ENCODE measurements around the gene NYNRIN. TPM values are rescaled to one million over a fixed set of nuclear protein-coding genes. Genes with fewer than 3 reads are reported as not detected.

The NYNRIN gene
- total RNA-seq, 1 donor from 2014 or later, result 6.1 TPM

DNA sequence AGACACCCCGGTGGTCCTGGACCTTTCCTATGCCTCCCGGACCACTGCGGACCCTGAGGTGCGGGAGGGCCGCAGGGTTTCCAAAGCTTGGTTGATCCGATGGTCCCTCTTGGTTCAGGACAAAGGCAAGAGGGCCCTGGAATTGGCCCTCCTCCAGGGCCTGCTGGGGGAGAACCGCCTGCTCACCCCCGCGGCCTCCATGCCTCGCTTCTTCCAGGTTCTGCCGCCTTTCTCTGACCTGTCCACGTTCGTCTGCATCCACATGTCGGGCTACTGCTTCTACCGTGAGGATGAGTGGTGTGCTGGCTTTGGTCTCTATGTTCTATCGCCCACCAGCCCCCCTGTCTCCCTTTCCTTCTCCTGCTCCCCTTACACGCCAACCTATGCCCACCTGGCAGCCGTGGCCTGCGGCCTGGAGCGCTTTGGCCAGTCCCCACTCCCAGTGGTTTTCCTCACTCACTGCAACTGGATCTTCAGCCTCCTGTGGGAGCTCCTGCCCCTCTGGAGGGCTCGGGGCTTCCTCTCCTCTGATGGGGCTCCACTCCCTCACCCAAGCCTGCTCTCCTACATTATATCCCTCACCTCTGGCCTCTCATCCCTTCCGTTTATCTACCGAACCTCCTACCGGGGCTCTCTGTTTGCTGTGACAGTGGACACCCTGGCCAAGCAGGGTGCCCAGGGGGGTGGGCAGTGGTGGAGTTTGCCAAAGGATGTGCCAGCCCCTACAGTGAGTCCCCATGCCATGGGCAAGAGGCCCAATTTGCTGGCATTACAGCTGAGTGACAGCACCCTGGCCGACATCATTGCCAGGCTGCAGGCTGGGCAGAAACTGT is 16.8 kb downstream of the NYNRIN start:
- no peak for ATAC-seq

DNA sequence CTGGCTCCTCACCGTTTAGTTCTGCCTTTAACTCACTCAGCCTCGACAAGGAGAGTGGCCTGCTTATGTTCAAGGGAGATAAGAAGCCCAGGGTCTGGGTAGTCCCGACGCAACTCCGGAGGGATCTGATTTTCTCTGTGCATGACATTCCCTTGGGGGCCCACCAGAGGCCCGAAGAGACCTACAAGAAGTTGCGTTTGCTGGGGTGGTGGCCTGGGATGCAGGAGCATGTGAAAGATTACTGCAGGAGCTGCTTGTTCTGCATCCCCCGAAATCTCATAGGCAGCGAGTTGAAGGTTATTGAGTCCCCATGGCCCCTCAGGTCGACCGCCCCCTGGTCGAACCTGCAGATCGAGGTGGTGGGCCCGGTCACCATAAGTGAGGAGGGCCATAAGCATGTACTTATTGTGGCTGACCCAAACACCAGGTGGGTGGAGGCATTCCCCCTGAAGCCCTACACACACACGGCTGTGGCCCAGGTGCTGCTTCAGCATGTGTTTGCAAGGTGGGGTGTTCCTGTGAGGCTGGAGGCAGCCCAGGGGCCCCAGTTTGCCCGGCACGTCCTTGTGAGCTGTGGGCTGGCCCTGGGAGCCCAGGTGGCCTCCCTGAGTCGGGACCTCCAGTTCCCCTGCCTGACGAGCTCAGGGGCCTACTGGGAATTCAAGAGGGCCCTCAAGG is 17.6 kb downstream of the NYNRIN start:
- no peak for ATAC-seq

- no peak for ATAC-seq
Measured at GRCh38 chr14:24416932-24417619, 18.3 kb downstream of the NYNRIN start.

DNA sequence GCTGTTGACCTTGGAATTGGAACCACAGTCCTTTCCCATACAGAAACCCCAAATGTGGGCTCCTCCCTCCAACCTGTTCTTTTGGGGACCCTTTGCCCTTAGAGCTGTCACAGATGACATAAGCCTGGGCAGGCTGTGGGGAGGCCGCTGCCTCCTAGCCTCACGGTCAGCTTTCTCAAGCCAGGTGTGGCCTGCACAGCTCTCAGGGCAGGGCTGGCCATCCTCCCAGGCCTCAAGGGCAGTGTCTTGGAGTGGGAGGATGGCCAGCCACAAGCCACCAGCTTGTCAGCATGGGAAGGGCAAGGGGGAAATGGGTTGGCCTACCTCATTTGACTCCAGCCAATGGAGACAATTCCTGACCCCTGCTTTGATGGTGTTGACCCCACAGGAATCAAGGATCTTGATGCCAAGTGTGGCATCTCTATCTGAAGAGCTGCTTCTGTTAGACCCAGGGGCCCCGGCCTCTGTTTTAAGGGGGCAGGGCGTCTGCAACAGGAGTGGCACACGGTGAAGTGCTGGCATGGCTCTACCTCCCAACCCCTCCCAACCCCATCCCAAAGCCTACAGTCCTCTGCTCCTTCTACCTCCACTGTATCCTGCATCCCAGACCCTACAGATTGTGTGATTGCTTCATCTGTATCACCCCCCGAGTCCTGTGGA is 19.2 kb downstream of the NYNRIN start:
- ATAC-seq, result no peak

DNA sequence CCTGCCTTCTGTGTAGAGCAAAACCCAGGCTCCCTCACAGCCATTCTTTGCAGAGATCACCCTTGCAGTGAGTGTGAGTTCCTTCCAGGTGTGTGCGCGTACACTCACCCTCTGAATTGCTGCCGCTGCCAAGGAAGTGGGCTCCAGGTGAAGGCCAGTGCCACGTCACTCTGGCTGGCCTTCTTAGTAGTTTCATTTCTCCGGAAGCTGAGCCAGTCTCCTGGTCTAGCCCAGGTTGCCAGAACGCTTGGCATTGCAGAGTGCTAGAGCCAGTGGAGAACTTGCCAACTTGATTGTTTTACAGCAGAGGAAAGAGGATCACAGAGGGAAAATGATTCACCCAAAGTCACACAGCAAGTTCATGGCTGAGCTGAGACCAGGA is 19.7 kb downstream of the NYNRIN start:
- ATAC-seq, result peak; percentile 86

GRCh38 chr14:24422261-24422660 is 23.5 kb downstream of the NYNRIN start:
- no peak for ATAC-seq

GRCh38 chr14:24422694-24423601 is 24.1 kb downstream of the NYNRIN start:
- no peak for ATAC-seq

DNA sequence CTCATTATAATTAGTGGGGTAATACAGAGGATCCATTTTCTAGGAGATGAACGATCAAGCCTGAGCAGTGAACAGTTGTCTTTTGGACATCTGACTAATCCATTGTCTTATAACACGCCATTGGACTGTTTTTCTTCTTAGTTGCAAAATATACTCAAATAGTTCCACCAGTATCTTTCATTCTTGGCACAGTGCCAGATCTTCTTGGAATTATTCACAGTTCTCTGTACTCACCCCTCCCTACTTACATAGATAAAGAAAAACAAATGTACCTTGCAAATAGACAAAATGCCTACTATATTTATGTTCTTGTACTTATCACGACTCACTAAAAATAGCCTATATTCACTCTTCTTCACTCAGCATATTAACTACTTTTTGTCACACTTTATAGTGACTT is 26.9 kb downstream of the NYNRIN start:
- ATAC-seq, result no peak

DNA sequence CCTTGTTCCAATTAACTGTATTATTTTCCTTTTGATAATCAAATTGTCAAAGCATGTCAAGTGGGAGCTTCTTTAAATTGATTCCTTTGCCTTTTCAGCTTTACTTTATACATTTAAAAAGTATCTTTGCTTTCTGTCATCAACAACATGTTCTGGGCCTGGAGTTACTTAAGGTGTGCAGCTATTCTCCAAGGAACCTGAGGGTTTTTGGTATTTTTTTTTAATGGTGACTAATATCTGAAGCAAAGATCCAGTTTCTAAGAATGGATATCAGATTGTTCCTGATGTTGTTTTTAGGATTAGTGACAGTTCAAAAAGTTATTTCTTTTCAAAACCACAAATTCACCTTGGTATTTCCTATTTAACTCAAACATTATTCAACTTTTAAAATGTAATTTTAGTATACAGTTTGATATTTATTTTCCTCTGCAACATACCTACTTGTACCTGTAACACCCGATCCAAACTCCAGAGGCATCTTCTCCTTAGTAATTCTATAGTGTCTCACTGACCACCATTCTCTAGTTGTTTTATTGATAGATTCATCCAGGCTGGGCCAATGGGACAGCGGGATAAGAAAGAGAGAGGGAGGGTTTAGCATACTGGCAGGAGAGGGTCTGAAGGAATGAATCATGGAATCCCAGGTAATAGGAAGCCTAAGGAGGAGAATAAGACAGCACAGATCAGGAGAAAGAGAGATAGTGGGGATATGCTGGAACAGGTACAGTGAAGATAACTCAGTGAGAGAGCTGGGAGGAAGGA is 27.5 kb downstream of the NYNRIN start:
- ATAC-seq, result no peak

DNA sequence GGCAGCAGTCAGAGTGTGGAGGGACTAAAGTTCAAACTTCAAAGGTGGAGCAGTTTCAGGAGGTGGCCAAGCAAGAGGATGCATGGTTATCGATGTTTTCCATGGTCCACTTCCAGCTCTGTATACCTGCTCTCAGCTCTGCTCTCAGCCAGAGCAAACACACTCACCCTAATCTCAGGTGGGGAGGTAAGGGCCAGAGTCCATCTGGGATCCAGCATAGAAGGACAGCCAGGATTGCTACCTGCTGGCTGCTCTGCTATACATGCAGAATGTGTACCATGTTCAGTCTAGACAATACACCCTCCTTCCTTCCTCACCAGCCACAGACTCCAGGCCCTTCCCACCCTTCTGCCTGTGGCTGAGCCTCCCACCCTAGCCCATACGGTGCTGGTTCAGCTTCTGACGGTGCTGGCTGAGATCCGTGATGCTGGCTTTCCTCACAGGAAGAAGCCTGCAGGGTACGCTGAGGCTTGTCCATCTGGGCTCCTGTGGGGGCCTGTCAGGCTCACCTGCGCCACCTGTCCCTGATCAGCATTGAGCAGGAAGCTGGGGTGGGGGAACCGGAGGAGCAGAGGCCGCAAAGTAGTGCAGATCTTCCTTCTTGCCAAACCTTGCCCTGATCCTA is 28.2 kb downstream of the NYNRIN start:
- ATAC-seq, result no peak

- ATAC-seq, result no peak
Measured at GRCh38 chr14:24427537-24428508, 29.0 kb downstream of the NYNRIN start.

- no peak for ATAC-seq
Measured at GRCh38 chr14:24428628-24429394, 30.0 kb downstream of the NYNRIN start.

- ATAC-seq, result peak; percentile 81
Measured at GRCh38 chr14:24429395-24430142, 30.8 kb downstream of the NYNRIN start, which contains the start of the genes CBLN3 and KHNYN. TSS of gene CBLN3 (minus strand) at chr14:24429668. CDS start at chr14:24429054, 614 bp downstream. TSS of gene KHNYN (plus strand) at chr14:24429954. CDS start at chr14:24430731, 777 bp downstream.

DNA sequence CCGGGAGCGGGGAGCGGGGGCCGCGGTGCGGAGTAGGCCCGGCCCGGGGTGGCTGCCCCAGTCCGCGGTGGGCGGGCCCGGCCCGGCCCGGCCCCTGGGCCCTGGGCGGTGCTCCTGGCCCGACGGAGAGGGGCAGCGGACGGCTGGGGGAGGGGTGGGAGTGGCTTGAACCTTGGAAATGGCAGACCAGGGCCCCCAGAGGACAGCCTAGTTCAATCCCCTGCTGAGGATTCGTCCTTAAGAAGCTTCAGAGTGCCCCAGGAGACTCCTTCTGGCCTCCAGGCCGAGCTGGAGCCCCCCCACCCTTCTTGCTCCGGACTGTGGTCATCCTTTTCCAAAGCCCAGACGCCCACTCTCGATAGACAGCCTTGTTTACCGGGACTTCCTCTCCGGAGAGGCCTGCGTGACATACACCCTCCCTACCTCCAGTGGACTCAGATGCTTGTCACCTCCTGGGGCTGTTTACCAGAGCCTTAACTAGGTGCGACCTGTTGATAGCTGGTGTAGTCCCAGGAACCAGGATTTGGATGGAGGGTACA is 31.4 kb downstream of the NYNRIN start:
- peak; percentile 67 for ATAC-seq

- no peak for ATAC-seq
Measured at GRCh38 chr14:24430682-24431568, 32.1 kb downstream of the NYNRIN start.
